UCSD-AML1 (cell line): Measurements from ENCODE around the gene PLD5.
"Not testable (repeated sequence)": the region's sequence is repeated elsewhere in the genome, so short reads cannot be mapped to it uniquely, and the experiment has no call there.

Source experiments
- DNase-seq: peaks from one replicate; lab custom pipeline; 2025; ENCODE audit not compliant: unreplicated experiment; lab: John Stamatoyannopoulos, UW

The PLD5 gene

GRCh38 chr1:242288067-242288466 is 236.4 kb downstream of the PLD5 start:
- DNase-seq: not testable (repeated sequence)

GRCh38 chr1:242282758-242283485 is 241.6 kb downstream of the PLD5 start:
- DNase-seq: not testable (repeated sequence)

- DNase-seq: not testable (repeated sequence)
Measured at GRCh38 chr1:242278406-242278805, 246.1 kb downstream of the PLD5 start.

- not testable (repeated sequence) for DNase-seq
Measured at GRCh38 chr1:242276769-242277168, 247.7 kb downstream of the PLD5 start.

GRCh38 chr1:242267004-242267403 is 257.5 kb downstream of the PLD5 start:
- not testable (repeated sequence) for DNase-seq

GRCh38 chr1:242264419-242264818 is 260.1 kb downstream of the PLD5 start:
- not testable (repeated sequence) for DNase-seq

- no peak for DNase-seq
Measured at GRCh38 chr1:242245255-242245654, 279.2 kb downstream of the PLD5 start.

GRCh38 chr1:242243472-242243871 is 281.0 kb downstream of the PLD5 start:
- DNase-seq: no peak

- no peak for DNase-seq
Measured at GRCh38 chr1:242242983-242243382, 281.5 kb downstream of the PLD5 start.

GRCh38 chr1:242241936-242242335 is 282.6 kb downstream of the PLD5 start:
- no peak for DNase-seq

GRCh38 chr1:242240691-242241090 is 283.8 kb downstream of the PLD5 start:
- DNase-seq: no peak

GRCh38 chr1:242240077-242240476 is 284.4 kb downstream of the PLD5 start:
- no peak for DNase-seq

- DNase-seq: no peak
Measured at GRCh38 chr1:242239398-242239797, 285.1 kb downstream of the PLD5 start.

GRCh38 chr1:242237051-242237450 is 287.4 kb downstream of the PLD5 start:
- DNase-seq: no peak

- no peak for DNase-seq
Measured at GRCh38 chr1:242228991-242229390, 295.5 kb downstream of the PLD5 start.

- DNase-seq: no peak
Measured at GRCh38 chr1:242225767-242226573, 298.5 kb downstream of the PLD5 start.

GRCh38 chr1:242224878-242225766 is 299.4 kb downstream of the PLD5 start:
- DNase-seq: not testable (repeated sequence)

GRCh38 chr1:242224461-242224860 is 300.0 kb downstream of the PLD5 start:
- no peak for DNase-seq

- no peak for DNase-seq
Measured at GRCh38 chr1:242219905-242220304, 304.6 kb downstream of the PLD5 start.

- DNase-seq: no peak
Measured at GRCh38 chr1:242219298-242219901, 305.1 kb downstream of the PLD5 start.

GRCh38 chr1:242216368-242216767 is 308.1 kb downstream of the PLD5 start:
- DNase-seq: no peak
